GM12878 (cell line): ENCODE measurements around the gene ACSF2. TPM values are rescaled to one million over a fixed set of nuclear protein-coding genes. Genes with fewer than 3 reads are reported as not detected.

Source experiments
- ATAC-seq: fragments of 200-7000 bp; cut with Tn5 transposase; 3 replicates; pipeline ENCODE4 v1.9.1; 2020; ENCODE audit warnings: mild to moderate bottlenecking, moderate library complexity
- BruUV-seq: library from RNA; stranded (reverse); fragments of 400-500 nt; replicated peaks from 2 replicates; lab custom pipeline; 2021; lab: Mats Ljungman, UMichigan
- CTCF ChIA-PET: fragments of 300-600 bp; sonication (Branson Sonifier 250); formaldehyde crosslinking; extraction: SDS; loops from one replicate; lab custom pipeline; 2021; ENCODE audit warnings: inconsistent platforms; lab: Yijun Ruan, JAX
- POLR2A ChIA-PET: fragments of 350-600 bp; formaldehyde crosslinking; extraction: SDS; loops from one replicate; lab custom pipeline; 2021; ENCODE audit warnings: inconsistent platforms; lab: Charles Lee
- RAD21 ChIA-PET: fragments of 300-600 bp; sonication (Branson Sonifier 250); formaldehyde crosslinking; loops from one replicate; lab custom pipeline; 2023; ENCODE audit warnings: antibody characterized with exemption; ENCODE audit not compliant: unreplicated experiment; lab: Charles Lee
- SMC1A ChIA-PET: fragments of 300-600 bp; sonication (Branson Sonifier 250); formaldehyde crosslinking; loops from one replicate; lab custom pipeline; 2023; ENCODE audit not compliant: unreplicated experiment, uncharacterized antibody; lab: Charles Lee
- DNase-seq: peaks from one replicate; pipeline ENCODE4 v3.0.0-alpha.2; 2011; ENCODE audit warnings: low read depth, low spot score
- FAIRE-seq: peaks from 3 replicates; lab custom pipeline; 2011; peaks lifted over from hg19 to GRCh38; lab: Jason Lieb, UNC
- H2AFZ ChIP-seq: 2 replicates; pipeline ENCODE4 v1.6.0; 2011; ENCODE audit warnings: low read depth, low read length, control low read depth; ENCODE audit not compliant: control insufficient read depth
- H3K27ac ChIP-seq: 2 replicates; pipeline ENCODE4 v1.5.1; 2011; ENCODE audit warnings: control low read depth; ENCODE audit not compliant: control insufficient read depth, insufficient read depth
- H3K27me3 ChIP-seq, 2 experiments: replicated peaks in 1 of 2; 2 replicates each; pipeline versions ENCODE4 v1.6.0 to v1.6.1; 2011; ENCODE audit warnings: low read length in 1 of 2; ENCODE audit not compliant: control insufficient read depth in 2 of 2, insufficient read depth in 2 of 2
- H3K36me3 ChIP-seq, 2 experiments: 2 replicates each; pipeline ENCODE4 v1.5.1; 2011; ENCODE audit warnings: low read length in 1 of 2; ENCODE audit not compliant: control insufficient read depth in 2 of 2, insufficient read depth in 2 of 2
- H3K4me1 ChIP-seq: 2 replicates; pipeline ENCODE4 v1.6.1; 2011; ENCODE audit warnings: mild to moderate bottlenecking, low read length, moderate library complexity, mixed read lengths; ENCODE audit not compliant: control insufficient read depth, insufficient read depth
- H3K4me2 ChIP-seq: 2 replicates; pipeline ENCODE4 v1.6.0; 2011; ENCODE audit warnings: control low read depth; ENCODE audit not compliant: control insufficient read depth, insufficient read depth
- H3K4me3 ChIP-seq: fragments of 200-600 bp; sonication (generic); 2 replicates; pipeline ENCODE4 v1.5.1; 2016
- H3K79me2 ChIP-seq: 2 replicates; pipeline ENCODE4 v1.6.0; 2011; ENCODE audit warnings: low read length; ENCODE audit not compliant: control insufficient read depth, insufficient read depth
- H3K9ac ChIP-seq: 2 replicates; pipeline ENCODE4 v1.8.0; 2011; ENCODE audit warnings: low read length, control low read depth, mixed read lengths; ENCODE audit not compliant: control insufficient read depth, insufficient read depth
- H3K9me3 ChIP-seq: replicated peaks from 3 replicates; pipeline ENCODE4 v1.5.1; 2011; ENCODE audit warnings: mild to moderate bottlenecking, low read length; ENCODE audit not compliant: control insufficient read depth, insufficient read depth
- H4K20me1 ChIP-seq: 2 replicates; pipeline ENCODE4 v1.6.0; 2011; ENCODE audit not compliant: control insufficient read depth, insufficient read depth
- ATF2 ChIP-seq: IDR thresholded peaks from 2 replicates; pipeline ENCODE4 v1.6.1; 2012; ENCODE audit warnings: low read length, inconsistent platforms
- ATF3 ChIP-seq: IDR thresholded peaks from 2 replicates; pipeline ENCODE4 v1.6.1; 2011; ENCODE audit warnings: low read depth, mild to moderate bottlenecking, low read length, moderate library complexity, borderline replicate concordance; ENCODE audit errors: extremely low read depth
- CEBPB ChIP-seq, 2 experiments: fragments of 150-350 bp in 1 of 2; IDR thresholded peaks; 2 replicates each; pipeline ENCODE4 v1.6.1; 2012 to 2014; ENCODE audit warnings: low read depth in 2 of 2, low read length in 2 of 2, borderline replicate concordance in 1 of 2, inconsistent platforms in 1 of 2
- HDAC6 ChIP-seq: fragments of 200-600 bp; sonication (generic); IDR thresholded peaks from one replicate; pipeline ENCODE4 v1.8.0; 2017; ENCODE audit warnings: antibody characterized with exemption; ENCODE audit not compliant: unreplicated experiment
- LARP7 ChIP-seq: fragments of 450-650 bp; IDR thresholded peaks from 2 replicates; pipeline ENCODE4 v1.6.1; 2017; ENCODE audit warnings: mild to moderate bottlenecking
- NFXL1 ChIP-seq: fragments of 450-650 bp; IDR thresholded peaks from 2 replicates; pipeline ENCODE4 v1.6.1; 2017; ENCODE audit warnings: antibody characterized with exemption, mild to moderate bottlenecking, borderline replicate concordance
- NFYB ChIP-seq: IDR thresholded peaks from 2 replicates; pipeline ENCODE4 v1.6.1; 2011; ENCODE audit warnings: low read depth, mild to moderate bottlenecking, low read length, improper control_type of control experiment, moderate library complexity; ENCODE audit not compliant: insufficient read depth
- RAD21 ChIP-seq: IDR thresholded peaks from 2 replicates; pipeline ENCODE4 v1.6.1; 2011; ENCODE audit warnings: mild to moderate bottlenecking, low read depth, low read length, moderate library complexity; ENCODE audit not compliant: insufficient read depth
- RFX5 ChIP-seq: IDR thresholded peaks from 2 replicates; pipeline ENCODE4 v1.6.1; 2011; ENCODE audit warnings: low read depth, low read length, improper control_type of control experiment
- SP1 ChIP-seq: IDR thresholded peaks from one replicate; pipeline ENCODE4 v1.6.1; 2011; ENCODE audit warnings: low read depth, low read length
- TCF7 ChIP-seq: IDR thresholded peaks from 2 replicates; pipeline ENCODE4 v1.6.1; 2014; ENCODE audit warnings: antibody characterized with exemption, borderline replicate concordance
- ZBED1 ChIP-seq: IDR thresholded peaks from 2 replicates; pipeline ENCODE4 v1.6.1; 2016; ENCODE audit warnings: borderline replicate concordance
- ZNF207 ChIP-seq: fragments of 450-650 bp; IDR thresholded peaks from 2 replicates; pipeline ENCODE4 v1.6.1; 2014; ENCODE audit warnings: antibody characterized with exemption, mild to moderate bottlenecking, borderline replicate concordance
- WGBS: methylation state at CpG from one replicate; pipeline ENCODE4 v1.1.6; 2016; ENCODE audit warnings: low lambda C conversion rate; ENCODE audit not compliant: insufficient replicate concordance, insufficient coverage; ENCODE audit errors: missing lambda C conversion rate; 5-methylcytosine and 5-hydroxymethylcytosine counted together
- in situ Hi-C: fragments of 300-500 bp; cut with MboI; formaldehyde crosslinking; loops from 9 replicates; pipeline ENCODE4 v1.14.3; 2018; ENCODE audit warnings: mixed read lengths
- intact Hi-C: fragments of 100-400 bp; cut with micrococcal nuclease; formaldehyde crosslinking; loops from one replicate; pipeline ENCODE4 v1.14.2; 2022; ENCODE audit not compliant: unreplicated experiment
- polyA plus RNA-seq, 11 experiments: library from polyadenylated mRNA; depleted of rRNA in 4 of 11; unstranded in 6 of 11; stranded (reverse) in 5 of 11; fragments of >200 nt; fragmentation: Nextera tagmentation in 4 of 11; fragmentation: Illumina TruSeq in 1 of 11; extraction: Ambion mirVana in 4 of 11; extraction: Trizol in 1 of 11; gene quantifications; 1 replicate in 1 of 11; 2 replicates in 10 of 11; pipeline versions ENCODE4 v1.2.1 to v1.2.3, GENCODE V29; 2011 to 2016; ENCODE audit warnings: inconsistent platforms in 2 of 11, missing spikeins in 2 of 11, low read depth in 1 of 11
- total RNA-seq, 4 experiments: library from RNA; depleted of rRNA in 3 of 4; stranded (reverse); fragments of >200 nt in 3 of 4; fragmentation: Illumina TruSeq in 1 of 4; extraction: Trizol in 1 of 4; gene quantifications; 2 replicates each; pipeline versions ENCODE4 v1.2.1 to v1.2.3, GENCODE V29; 2013 to 2021

The ACSF2 gene
- total and polyA plus RNA-seq, 10 of the 15 experiments (the other 5 are each of a cell fraction or from before 2014, with no cell fraction given) = 7.1 to 32.8 (median 16.8) TPM

- BruUV-seq = no TSS peak
- no peaks in the 10 kb centered on the region for H3K27me3 ChIP-seq
- WGBS = 48% methylated on average over 9 of the region's 9 CpGs
- no peaks in the 10 kb centered on the region for H3K79me2 ChIP-seq
- no peak overlapping the region for H2AFZ ChIP-seq
- ChIA-PET RAD21 (interaction anchor here (2.3 kb wide), 1 partner anchor 19 kb away, joined by 6 read pairs; no protein-coding TSS in a partner anchor), CTCF (interaction anchor here (1.0 to 2.9 kb wide), 7 partner anchors 9 to 140 kb away, joined by 3 to 25 read pairs (median 7); no protein-coding TSS in a partner anchor)
- DNase-seq (no peak), ATAC-seq (no peak)
- no peak overlapping the region for H3K4me3 ChIP-seq
- no peaks in the 10 kb centered on the region for H3K36me3 ChIP-seq
- H3K27ac ChIP-seq = no peak overlapping the region
- H3K4me2 ChIP-seq = no peak overlapping the region
- H3K4me1 ChIP-seq = no peaks in the 10 kb centered on the region
- no peaks in the 10 kb centered on the region for H4K20me1 ChIP-seq
- no peak overlapping the region for H3K9ac ChIP-seq
- intact Hi-C loops = no loop called here
- TF ChIP-seq ZBED1 = no peak
- no peak for TF ChIP-seq NFYB
- no peak for TF ChIP-seq SP1
- no peak for TF ChIP-seq LARP7
- TF ChIP-seq HDAC6 = no peak
- no peak for TF ChIP-seq RAD21
- TF ChIP-seq CEBPB (IDR thresholded peaks at IDR 0.05; ENCODE audit: borderline replicate concordance in 1 of 2, low read depth in 2 of 2, low read length in 2 of 2) = no peak
- TF ChIP-seq RFX5 = no peak
- TF ChIP-seq TCF7 = no peak
- no peak for TF ChIP-seq ATF3
- no peak for TF ChIP-seq ZNF207
- TF ChIP-seq NFXL1 = no peak
- no peak for TF ChIP-seq ATF2
- TF ChIP-seq, all 136 proteins: peak for 0
- POLR2A ChIA-PET = interaction anchor here (0.6 kb wide), 1 partner anchor 762 kb away, joined by 3 read pairs; no protein-coding TSS in a partner anchor
- no peak for FAIRE-seq
- H3K9me3 ChIP-seq = no peaks in the 10 kb centered on the region
- in situ Hi-C loops = no loop called here
- SMC1A ChIA-PET = interaction anchor here (0.9 kb wide), 1 partner anchor 8 kb away, joined by 5 read pairs; no protein-coding TSS in a partner anchor
These were observed 76.4 kb downstream of the ACSF2 start for GRCh38 chr17:50502301-50502990.
